ENCODE results near the gene IL25. TPM values are rescaled to one million over a fixed set of nuclear protein-coding genes. Genes with fewer than 3 reads are reported as not detected.
A peak's percentile ranks its signal among the peaks of the same experiment; 100 is the strongest.
"Not testable (repeated sequence)": the region's sequence is repeated elsewhere in the genome, so short reads cannot be mapped to it uniquely, and the experiment has no call there.

The IL25 gene
- not detected for total RNA-seq

- no peak for DNase-seq
These were observed at the start of gene IL25 for GRCh38 chr14:23372509-23372908. Gene IL25 (plus strand): TSS chr14:23372809.

DNA sequence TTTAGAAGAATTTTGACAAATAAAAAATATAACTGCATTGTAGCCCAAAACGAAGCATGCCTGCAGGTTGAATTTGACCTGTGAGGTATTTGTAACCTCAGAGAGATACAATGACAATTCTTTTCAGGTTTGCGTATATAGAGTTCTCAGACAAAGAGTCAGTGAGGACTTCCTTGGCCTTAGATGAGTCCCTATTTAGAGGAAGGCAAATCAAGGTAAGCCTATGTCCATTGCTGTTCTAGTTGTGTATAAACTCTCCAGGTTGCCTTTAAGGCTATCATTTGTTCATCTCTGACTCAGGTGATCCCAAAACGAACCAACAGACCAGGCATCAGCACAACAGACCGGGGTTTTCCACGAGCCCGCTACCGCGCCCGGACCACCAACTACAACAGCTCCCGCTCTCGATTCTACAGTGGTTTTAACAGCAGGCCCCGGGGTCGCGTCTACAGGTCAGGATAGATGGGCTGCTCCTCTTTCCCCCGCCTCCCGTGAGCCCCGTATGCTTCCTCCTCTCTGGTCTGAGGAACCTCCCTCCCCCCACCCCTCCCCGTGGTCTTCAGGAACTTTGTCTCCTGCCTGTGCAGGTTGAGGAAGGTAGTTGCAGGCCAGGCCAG, 48.7 kb upstream of the IL25 start:
- DNase-seq: no peak

- no peak for DNase-seq
These were observed 48.2 kb upstream of the IL25 start for GRCh38 chr14:23324455-23324846.

DNA sequence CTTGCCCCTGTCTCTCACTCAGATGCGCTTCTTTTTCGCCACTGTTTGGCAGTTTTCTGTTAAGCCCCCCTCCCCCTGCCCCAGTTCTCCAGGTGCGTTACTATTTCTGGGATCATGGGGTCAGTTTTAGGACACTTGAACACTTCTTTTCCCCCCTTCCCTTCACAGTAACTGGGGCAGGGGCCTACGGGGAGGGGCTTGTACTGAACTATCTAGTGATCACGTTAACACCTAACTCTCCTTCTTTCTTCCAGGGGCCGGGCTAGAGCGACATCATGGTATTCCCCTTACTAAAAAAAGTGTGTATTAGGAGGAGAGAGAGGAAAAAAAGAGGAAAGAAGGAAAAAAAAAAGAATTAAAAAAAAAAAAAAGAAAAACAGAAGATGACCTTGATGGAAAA, 47.6 kb upstream of the IL25 start:
- no peak for DNase-seq

DNA sequence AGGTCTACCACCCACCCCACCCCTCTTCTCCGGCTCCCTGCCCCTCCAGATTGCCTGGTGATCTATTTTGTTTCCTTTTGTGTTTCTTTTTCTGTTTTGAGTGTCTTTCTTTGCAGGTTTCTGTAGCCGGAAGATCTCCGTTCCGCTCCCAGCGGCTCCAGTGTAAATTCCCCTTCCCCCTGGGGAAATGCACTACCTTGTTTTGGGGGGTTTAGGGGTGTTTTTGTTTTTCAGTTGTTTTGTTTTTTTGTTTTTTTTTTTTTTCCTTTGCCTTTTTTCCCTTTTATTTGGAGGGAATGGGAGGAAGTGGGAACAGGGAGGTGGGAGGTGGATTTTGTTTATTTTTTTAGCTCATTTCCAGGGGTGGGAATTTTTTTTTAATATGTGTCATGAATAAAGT, 46.9 kb upstream of the IL25 start:
- not testable (repeated sequence) for DNase-seq

GRCh38 chr14:23326491-23327332, 45.9 kb upstream of the IL25 start:
- no peak for DNase-seq

DNA sequence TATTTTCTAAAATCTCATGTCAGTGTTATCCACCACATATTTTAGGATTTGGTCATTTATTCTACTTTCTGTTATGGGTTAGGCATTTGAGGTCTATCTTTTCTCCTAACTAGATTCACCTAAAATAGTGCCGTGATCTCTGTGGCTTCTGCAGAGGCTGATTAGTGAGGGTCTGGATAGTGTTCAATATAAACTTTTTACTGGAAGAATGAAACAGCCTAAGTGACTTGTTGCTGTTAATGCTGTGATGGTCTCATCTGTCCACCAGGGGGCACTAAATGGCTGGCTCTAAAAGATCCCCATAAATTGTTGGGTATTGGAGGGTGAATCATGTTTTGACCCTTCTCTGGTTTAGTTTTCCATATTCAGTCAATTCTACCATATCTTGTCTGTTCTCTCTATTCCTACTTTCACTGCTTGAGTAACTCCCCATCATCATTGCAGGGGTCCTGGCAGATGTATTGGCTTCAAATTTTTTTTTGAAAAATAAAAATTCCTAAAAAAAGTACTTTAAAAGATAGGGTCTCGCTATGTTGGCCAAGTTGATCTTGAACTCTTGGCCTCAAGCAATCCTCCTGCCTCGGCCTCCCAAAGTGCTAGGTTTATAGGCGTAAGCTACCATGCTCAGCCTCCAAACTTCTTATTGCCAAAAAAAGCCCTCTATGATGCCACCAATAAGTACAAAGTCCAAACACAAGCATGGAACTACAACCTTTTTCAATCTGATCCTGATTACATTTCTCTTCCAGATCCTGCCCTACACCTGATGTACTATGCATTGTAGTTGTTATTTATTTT, 44.5 kb upstream of the IL25 start:
- DNase-seq: peak; percentile 91

GRCh38 chr14:23335623-23336022, 37.0 kb upstream of the IL25 start:
- DNase-seq: no peak

- no peak for DNase-seq
These were observed 32.9 kb upstream of the IL25 start for GRCh38 chr14:23339506-23340268.

DNA sequence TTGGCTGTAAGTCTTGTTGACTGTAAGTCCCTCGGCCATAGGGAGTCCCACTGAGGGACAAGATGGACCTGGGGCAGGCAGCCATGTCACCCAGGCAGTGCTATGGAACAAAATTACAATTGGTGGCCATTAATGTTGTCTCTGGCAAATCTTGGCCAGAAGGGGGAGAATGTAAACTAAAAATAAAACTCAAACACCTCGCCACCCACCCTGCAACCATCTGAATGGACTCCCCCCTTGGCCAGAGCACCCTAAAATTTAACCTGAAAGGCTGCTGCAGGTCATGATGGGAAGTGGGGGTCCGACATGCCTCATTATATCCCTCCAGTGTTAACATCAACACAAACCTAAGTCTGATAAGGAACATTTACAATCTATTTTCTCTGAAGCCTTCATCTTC, 28.1 kb upstream of the IL25 start:
- DNase-seq: no peak

DNA sequence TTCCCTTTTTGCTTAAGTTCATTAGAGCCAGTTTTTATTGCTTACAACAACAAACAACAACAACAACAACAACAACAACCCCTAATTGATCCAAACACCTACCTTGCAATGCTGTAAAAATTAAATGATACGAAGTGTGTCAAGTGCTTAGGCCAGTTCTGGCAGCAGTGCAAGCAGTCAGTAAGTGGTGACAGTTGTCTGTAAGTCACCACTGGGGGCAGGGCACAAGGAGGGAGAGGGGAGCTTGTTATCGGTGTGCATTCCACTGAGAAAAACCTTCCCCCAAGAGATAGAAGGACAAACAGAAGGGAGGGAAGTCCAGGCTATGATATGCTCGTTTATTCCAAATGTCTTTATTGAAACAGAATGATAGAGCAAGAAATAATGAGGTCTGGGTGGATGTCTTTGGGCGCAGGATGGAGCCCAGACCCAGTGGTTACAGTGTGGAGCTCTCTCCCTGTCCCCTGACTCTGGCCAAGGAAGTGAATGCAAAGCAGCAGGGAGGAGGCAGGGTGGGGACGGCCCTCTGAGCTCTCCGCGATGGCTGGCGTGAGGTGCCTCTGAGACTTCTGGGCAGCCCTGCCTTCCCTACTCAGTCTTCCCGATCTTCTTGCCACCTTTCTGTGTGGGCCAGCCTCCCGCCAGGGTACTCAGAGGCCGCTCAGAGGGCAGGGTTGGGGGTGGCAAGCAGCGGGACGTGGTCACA, 26.5 kb upstream of the IL25 start:
- no peak for DNase-seq

DNA sequence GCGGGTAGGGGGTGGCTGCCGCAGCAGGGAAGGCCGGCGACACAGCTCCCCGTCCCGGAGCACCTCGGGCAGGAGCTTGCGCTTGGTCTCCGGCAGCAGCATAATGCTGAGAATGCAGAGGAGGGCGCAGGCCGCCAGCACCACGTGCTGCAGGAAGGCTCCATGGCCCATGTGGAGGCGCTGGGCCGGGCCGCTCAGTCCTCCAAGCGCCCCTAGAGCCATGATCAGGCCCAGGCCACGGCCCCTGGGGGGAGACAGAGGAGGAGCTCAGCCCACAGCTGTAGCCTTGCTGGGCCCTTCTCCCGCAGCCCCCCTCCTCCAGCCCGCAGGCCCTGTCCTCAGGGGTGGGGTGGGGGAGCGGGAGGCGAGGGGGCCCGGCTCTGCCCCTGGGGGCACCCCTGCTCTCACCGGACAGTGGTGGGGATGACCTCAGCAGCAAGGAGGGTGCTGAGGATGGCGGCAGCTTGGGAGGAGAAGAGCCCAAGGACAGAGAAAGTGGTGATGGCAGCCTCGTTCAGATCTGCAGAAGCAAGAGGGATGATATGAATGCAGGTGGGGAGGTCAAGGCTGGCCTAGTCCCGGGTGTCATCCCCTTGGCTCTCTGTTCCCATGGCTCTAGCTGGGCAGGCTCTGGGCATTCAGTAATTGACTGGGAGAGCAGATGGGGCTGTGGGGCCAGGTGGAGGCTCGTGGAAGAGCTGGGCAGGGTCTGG, 25.8 kb upstream of the IL25 start:
- no peak for DNase-seq

GRCh38 chr14:23347406-23348296, 25.0 kb upstream of the IL25 start:
- no peak for DNase-seq

DNA sequence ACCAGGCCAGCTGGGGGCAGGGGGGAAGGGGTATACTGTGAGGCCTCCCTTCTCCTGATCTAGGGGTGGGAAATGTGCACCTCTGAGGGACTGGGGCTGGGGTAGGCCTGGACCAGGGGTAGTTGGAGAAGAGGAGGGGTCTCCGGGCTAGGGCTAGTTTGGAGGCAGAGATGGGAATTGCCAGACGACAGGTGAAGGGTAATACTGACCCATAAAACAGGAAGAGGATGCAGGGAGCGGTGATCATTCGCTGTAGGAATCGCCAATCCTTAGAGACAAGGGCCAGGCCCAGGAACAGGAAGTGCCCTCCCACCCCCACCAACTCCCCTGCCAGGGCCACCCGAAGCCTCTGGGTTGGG, 24.3 kb upstream of the IL25 start:
- DNase-seq: no peak

GRCh38 chr14:23349156-23349845, 23.3 kb upstream of the IL25 start:
- no peak for DNase-seq

DNA sequence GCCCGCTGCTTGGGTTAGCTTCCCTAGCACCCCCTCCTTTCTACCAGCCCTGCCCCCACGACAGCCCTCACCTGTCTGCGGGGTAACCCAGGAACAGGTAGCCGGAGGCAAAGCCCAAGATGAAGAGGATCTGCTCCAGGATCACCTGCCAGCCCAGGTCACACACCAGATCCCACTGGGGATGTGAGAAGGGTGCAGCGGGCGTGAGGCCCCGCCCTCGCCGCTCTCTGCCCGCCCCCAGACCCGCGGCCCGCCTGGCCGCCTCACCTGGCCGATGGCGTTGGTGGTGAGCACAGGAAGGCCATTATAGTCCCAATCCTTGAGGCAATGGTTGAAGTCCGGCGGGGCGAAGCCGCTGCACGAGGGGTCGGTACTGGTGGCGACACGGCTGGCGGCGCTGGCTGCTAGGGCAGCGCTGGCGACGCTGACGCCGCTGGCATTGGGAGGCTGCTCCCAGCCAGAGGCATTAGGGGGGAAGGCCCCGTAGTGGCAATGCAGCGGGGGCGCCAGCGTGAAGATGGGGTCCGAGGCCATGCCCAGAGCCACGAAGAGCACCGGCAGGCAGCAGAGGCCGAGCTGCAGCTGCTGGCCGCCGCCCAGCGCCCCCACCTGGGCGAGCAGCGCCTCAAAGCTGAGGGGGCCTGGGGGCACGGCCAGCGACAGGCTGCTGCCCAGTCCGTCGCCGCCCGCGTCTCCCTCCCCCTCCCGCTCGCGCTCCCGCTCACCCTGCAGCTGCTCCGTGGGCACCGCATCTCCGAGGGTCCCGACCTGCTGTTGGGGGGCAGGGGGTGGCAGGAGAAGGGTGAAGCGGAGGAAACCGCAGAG, 20.7 kb upstream of the IL25 start:
- peak; percentile 42 for DNase-seq

GRCh38 chr14:23352506-23353432, 19.8 kb upstream of the IL25 start, which contains the start of gene SLC22A17:
Gene SLC22A17 (minus strand): TSS chr14:23352887.
- peak; percentile 95 for DNase-seq

All from tongue (tissue), 2 donors.